Central memory CD4-positive, alpha-beta T cell (primary cell): ENCODE results near the gene TRAPPC5.

ENCODE experiments used
- DNase-seq: peaks from one replicate; pipeline ENCODE4 v3.0.0; 2022

The TRAPPC5 gene

DNA sequence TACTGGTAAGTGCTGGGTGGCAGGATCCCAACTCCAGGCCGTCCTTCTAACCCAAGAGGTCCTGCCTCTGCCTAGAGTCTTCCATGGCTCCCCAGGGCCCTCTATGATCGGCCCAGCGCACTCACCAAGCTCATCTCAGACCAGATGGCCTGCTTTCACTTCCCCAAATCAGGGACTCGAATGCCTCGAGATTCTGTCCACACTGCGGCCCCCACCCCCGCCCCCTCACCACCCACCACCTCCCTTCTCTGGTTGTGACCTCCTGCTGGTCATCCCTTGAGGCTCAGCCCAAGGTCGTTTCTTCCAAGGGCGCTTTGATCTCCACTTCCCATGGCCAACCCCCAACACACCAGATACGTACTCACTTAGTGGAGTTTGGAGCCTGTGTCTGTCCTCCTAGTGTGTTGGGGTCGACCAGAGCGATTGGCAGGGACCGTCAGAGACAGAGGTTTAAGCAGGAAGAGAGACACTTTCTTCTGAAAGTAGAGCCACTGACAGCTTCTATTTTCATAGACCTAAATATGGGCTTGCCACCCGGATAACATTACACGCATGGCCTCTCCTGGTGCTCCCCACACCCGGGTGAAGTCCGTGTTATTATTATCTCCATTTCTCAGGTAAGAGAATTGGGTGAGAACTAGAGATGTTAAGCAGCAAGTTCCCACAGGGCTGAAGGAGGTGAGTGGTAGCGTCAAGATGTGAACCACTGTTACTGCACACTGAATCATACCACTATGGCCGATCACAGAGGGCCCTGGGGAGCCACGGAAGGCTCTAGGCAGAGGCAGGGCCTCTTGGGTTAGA is 21.2 kb downstream of the TRAPPC5 start, which contains the start of gene FCER2:
FCER2 (minus strand) TSS at position 478 of the 804 bp plus-strand sequence. CDS start 2,371 bp downstream, outside the sequence.
- no peak for DNase-seq

DNA sequence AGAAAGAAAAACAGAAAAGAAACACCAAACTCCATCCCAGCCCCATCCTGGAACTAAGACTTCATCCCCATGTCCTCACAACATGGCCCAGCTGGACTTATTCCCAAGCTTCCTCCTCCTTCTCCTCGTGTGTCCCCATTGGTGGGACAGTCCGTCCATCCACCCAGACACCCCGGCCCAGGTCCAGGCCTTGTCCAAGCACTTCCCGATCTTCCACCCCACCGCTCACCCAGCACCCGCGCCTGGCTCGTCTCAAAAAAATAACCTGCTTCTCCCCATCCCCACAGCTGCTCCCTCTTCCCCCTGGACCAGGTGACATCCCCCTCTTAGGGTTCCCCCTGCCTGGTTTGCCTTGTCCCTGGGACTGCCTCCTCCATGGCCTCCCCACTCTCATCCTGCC is 22.7 kb downstream of the TRAPPC5 start:
- no peak for DNase-seq

DNA sequence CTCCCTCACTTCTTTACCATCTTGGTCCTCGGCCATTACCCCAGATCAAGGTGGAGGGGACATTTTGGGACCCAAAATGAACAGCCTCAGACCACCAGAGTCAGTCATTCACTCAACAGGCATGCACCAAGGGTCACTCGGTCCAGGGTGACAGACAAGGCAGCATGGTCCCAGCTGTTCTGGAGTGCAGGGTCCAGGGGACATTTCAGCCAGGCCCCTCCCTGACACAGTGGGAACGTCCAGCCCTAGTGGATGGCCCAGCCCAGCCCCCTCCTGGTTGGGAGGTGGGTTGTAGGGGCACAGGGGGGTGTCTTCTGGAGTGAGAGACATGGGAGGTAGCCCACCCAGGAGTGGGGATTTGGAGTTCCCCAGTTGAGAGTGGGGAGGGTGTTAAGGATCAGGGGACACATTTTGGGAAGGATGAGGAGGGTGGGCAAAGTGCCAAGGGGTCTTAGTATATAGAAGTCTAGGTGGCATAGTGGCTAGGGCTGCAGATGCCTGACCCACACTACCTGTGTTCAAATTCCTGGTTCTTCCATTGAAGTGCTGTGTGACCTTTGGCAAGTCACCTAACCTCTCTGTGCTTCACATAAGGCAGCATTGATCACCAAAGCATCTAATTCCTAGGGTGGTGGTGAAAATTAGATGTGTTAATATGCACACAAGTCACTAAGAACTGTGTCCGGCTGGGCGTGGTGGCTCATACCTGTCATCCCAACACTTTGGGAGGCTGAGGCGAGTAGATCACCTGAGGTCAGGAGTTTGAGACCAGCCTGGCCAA is 23.8 kb downstream of the TRAPPC5 start:
- no peak for DNase-seq

- peak; percentile 80 for DNase-seq
Observed at GRCh38 chr19:7705387-7706187, 25.0 kb downstream of the TRAPPC5 start.

GRCh38 chr19:7706188-7706954 is 25.7 kb downstream of the TRAPPC5 start:
- DNase-seq = no peak

- DNase-seq = no peak
Observed at GRCh38 chr19:7706955-7707456, 26.4 kb downstream of the TRAPPC5 start.

GRCh38 chr19:7709932-7710460 is 29.4 kb downstream of the TRAPPC5 start:
- DNase-seq = no peak

DNA sequence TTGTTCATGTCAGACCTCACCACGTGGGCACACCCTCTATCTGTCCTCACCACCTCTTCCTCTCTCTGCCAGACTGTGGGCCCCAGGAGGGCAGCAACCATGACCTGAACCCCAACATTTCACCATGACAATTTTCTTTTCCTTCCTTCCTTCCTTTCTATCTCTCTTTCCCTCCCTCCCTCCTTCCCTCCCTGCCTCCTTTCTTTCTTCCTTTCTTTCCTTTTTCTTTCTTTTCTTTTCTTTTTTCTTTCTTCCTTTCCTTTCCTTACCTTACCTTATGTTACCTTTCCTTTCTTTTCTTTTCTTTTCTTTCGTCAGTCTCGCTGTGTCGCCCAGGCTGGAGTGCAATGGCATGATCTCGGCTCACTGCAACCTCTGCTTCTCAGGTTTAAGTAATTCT is 30.0 kb downstream of the TRAPPC5 start:
- DNase-seq = no peak

- DNase-seq = no peak
Observed at GRCh38 chr19:7715671-7716070, 35.0 kb downstream of the TRAPPC5 start.

DNA sequence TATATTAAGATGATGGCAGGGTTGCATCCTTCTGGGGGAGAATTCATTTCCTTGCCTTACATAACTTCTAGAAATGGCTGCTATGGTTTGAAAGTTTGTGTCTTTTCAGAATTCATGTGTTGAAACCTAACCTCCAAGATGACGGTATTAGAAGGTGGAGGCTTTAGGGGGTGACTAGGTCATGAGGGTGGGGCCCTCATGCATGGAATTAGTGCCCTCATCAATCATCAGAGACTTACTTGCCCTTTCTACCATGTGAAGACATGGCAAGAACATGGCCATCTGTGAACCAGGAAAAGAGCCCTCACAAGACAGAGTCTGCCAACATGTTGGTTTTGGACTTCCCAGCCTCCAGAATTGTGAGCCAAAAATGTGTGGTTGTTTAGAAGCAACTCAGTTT is 36.1 kb downstream of the TRAPPC5 start:
- DNase-seq = no peak

- no peak for DNase-seq
Observed at GRCh38 chr19:7718668-7719067, 38.0 kb downstream of the TRAPPC5 start.

- no peak for DNase-seq
Observed at GRCh38 chr19:7720351-7720750, 39.7 kb downstream of the TRAPPC5 start.

- no peak for DNase-seq
Observed at GRCh38 chr19:7722231-7722651, 41.6 kb downstream of the TRAPPC5 start.

DNA sequence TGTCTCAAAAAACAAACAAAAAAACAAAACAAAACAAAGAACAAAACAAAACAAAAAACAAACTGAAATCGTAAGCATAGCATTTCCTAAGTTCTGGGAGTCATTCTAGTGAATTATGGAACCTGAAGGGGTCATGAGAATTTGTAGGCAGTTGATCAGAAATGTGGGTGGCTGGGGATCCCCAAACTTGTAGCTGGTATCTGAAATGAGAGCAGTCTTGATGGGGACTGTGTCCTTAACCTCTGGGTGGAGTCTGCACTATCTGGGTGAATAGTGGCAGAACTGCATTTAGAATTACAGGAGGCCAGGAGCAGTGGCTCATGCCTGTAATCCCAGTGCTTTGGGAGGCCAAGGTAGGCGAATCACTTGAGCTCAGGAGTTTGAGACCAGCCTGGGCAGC is 45.2 kb downstream of the TRAPPC5 start:
- DNase-seq = no peak

DNA sequence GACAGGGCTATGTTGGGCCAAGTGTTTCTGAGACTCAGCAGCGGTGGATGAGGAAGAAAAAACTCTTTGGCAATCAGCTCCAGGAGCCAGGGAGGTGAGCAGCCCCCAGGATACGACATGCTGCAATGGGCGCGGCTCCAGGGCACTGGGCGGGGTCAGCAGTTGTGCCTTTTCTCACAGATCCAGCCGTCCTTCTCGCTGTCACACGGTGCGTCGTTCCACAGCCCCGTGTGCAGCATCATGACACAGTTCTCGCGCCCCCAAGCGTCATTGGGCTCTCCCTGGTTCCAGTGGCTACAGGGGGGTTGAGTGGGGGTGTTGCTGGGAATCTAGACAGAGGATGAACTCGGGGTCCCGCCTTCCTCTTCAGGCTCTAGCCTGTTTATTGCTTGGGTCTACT is 48.6 kb downstream of the TRAPPC5 start:
- no peak for DNase-seq

DNA sequence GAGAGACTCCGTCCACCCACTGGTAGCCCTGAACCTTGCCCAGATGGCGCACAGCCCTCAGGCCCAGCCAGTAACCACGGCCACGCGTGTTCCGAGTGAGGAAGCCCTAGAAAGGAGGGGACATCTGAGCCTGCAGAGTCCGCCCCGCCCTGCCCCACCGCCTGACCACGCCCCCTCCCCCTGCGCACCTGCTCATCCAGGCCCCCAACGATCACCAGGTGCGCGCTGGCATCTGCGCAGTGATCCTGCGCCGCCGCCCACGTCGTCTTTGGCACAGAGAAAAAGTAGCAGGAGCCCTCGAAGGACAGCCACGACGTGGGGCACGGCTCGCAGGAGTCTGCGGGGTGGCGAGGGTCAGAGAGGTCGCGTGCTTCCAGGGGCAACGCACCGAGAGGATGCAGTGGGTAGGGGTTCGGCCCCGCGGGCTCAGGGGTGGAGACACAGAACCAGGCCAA is 49.2 kb downstream of the TRAPPC5 start:
- no peak for DNase-seq

DNA sequence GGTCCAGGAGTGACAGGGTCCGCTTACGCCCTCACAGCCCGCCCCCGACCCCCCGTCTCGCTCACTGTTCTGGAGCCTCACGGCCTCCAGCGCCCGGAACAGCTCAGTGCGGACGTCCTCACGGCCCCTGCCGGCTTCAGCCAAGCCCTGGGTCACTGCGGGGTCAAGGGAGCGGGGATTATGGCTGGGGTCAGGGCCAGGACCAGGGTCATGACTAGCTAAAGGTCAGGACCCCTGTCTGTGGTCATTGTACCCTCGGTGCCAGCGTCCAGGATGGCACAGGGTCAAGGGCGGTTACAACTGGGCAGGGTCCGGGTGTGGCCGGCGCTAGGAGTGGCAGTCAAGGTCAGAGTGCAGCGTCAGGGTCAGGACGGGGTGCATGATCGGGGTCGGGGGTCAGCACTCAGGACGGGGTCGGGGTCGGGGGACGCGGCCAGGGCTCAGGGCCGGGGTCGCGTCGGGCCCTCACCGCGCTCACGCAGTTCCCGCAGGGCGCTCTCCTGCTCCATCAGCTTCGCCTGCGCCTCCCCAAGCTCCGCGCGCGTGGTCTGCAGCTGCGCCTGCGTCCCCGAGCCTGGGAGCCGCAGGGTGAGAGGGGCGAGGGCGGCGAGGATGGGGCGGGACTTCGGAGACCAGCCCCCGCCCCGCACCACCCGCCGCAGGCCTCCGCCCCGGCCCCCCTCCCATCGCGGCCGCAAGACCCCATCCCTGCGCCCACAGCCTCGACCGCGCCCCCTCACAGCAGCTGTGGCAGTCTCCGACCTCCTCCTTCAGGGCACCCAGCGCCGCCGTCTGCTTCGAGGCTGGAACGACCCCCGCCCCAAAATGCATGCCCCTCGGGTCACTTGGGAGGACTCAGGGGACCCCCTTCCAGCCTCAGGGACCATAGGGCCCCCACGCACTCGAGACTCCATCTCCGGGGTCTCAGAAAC is 49.9 kb downstream of the TRAPPC5 start:
- DNase-seq = no peak

GRCh38 chr19:7731218-7731595 is 50.6 kb downstream of the TRAPPC5 start:
- no peak for DNase-seq

GRCh38 chr19:7731615-7732014 is 51.0 kb downstream of the TRAPPC5 start:
- no peak for DNase-seq

DNA sequence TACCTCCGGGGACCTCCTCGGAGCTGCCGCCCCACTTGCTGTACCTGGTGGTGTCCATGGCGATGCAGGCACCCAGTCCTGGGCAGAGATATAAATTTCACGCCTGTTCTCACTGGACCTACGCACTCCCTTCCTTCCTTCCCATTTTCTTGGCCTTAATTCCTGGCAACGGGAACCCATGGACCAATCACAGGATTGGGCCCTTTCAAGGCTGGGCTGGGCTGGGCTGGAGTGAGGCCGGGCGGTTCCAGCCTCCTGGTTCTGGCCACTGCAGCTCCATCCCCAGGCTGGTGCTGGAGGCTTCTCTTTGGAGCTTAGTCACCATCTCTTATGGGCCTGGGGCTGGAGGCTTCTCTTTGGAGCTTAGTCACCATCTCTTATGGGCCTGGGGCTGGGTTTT is 51.4 kb downstream of the TRAPPC5 start, which contains the start of gene CLEC4G:
CLEC4G (minus strand) TSS at position 66 of the 400 bp plus-strand sequence; CDS start at position 58, 8 bp downstream.
- no peak for DNase-seq
